K562 (cell line): ENCODE results near the gene WDR64. TPM values are rescaled to one million over a fixed set of nuclear protein-coding genes. Genes with fewer than 3 reads are reported as not detected.

Experiments
- CEBPG ChIP-seq, 3 experiments: fragments of 200-800 bp in 1 of 3; sonication (Bioruptor generic) in 1 of 3; sonication (generic) in 1 of 3; formaldehyde crosslinking in 1 of 3; IDR thresholded peaks in 2 of 3; conservative IDR thresholded peaks in 1 of 3; 2 replicates each; pipeline versions ENCODE4 v1.6.1 to v1.8.0; 2016 to 2022; ENCODE audit warnings: missing compliant biosample characterization in 2 of 3, missing genetic modification characterization in 2 of 3, mild to moderate bottlenecking in 1 of 3, missing genetic modification reagents in 1 of 3
- E2F8 ChIP-seq: fragments of 450-650 bp; IDR thresholded peaks from 2 replicates; pipeline ENCODE4 v1.7.1; 2018; ENCODE audit warnings: mild to moderate bottlenecking, low read depth; ENCODE audit not compliant: partially characterized antibody
- FOXA1 ChIP-seq: fragments of 450-650 bp; IDR thresholded peaks from 2 replicates; pipeline ENCODE4 v1.6.1; 2016; ENCODE audit warnings: mild to moderate bottlenecking, borderline replicate concordance
- FOXA3 ChIP-seq, 2 experiments: fragments of 450-650 bp in 1 of 2; sonication (generic) in 1 of 2; formaldehyde crosslinking; IDR thresholded peaks in 1 of 2; conservative IDR thresholded peaks in 1 of 2; 2 replicates each; pipeline versions ENCODE4 v1.4.0 to v1.8.0; 2020 to 2022; ENCODE audit warnings: mild to moderate bottlenecking in 2 of 2, missing genetic modification reagents in 1 of 2
- GATAD2B ChIP-seq: fragments of 450-650 bp; IDR thresholded peaks from 2 replicates; pipeline ENCODE4 v1.6.1; 2017; ENCODE audit warnings: mild to moderate bottlenecking, borderline replicate concordance
- KDM2B ChIP-seq: fragments of 250-450 bp; sonication (Bioruptor Pico); IDR thresholded peaks from 2 replicates; pipeline ENCODE4 v1.8.0; 2021; ENCODE audit warnings: mild to moderate bottlenecking, moderate library complexity
- MYBL2 ChIP-seq, 2 experiments: fragments of 450-650 bp in 1 of 2; sonication (generic) in 1 of 2; formaldehyde crosslinking in 1 of 2; IDR thresholded peaks; 2 replicates each; pipeline versions ENCODE4 v1.6.1 to v1.8.1; 2017 to 2022; ENCODE audit warnings: borderline replicate concordance in 1 of 2, inconsistent platforms in 1 of 2, low read depth in 1 of 2, mild to moderate bottlenecking in 1 of 2, missing genetic modification reagents in 1 of 2, moderate library complexity in 1 of 2
- NCOA6 ChIP-seq: fragments of 450-650 bp; IDR thresholded peaks from 2 replicates; pipeline ENCODE4 v1.6.1; 2017; ENCODE audit warnings: mild to moderate bottlenecking
- RB1 ChIP-seq: fragments of 450-650 bp; IDR thresholded peaks from 2 replicates; pipeline ENCODE4 v1.6.1; 2017; ENCODE audit warnings: low read depth, mild to moderate bottlenecking
- ZBTB33 ChIP-seq: sonication (generic); formaldehyde crosslinking; IDR thresholded peaks from 2 replicates; pipeline ENCODE4 v1.8.1; 2023; ENCODE audit warnings: mild to moderate bottlenecking, missing genetic modification reagents
- ZNF133 ChIP-seq: fragments of 250-450 bp; sonication (Bioruptor Pico); IDR thresholded peaks from 2 replicates; pipeline ENCODE4 v1.4.0; 2020; ENCODE audit warnings: mild to moderate bottlenecking
- polyA plus RNA-seq, 8 experiments: library from polyadenylated mRNA; depleted of rRNA in 4 of 8; stranded (reverse) in 5 of 8; unstranded in 3 of 8; fragments of >200 nt; fragmentation: Nextera tagmentation in 2 of 8; fragmentation: Illumina TruSeq in 1 of 8; extraction: Ambion mirVana in 2 of 8; extraction: Trizol in 1 of 8; gene quantifications; 2 replicates each; pipeline versions ENCODE4 v1.2.1 to v1.2.3, GENCODE V29; 2011 to 2014; ENCODE audit warnings: inconsistent platforms in 1 of 8, missing spikeins in 1 of 8
- total RNA-seq, 7 experiments: library from RNA; depleted of rRNA in 6 of 7; stranded (reverse); fragments of >200 nt in 6 of 7; fragmentation: Illumina TruSeq in 2 of 7; extraction: Trizol in 2 of 7; gene quantifications; 2 replicates each; pipeline versions ENCODE4 v1.2.1 to v1.2.3, GENCODE V29; 2011 to 2021; ENCODE audit warnings: low replicate concordance in 1 of 7
- TF ChIP-seq, protein P1 (sequence below): fragments of 450-650 bp; formaldehyde crosslinking; IDR thresholded peaks from 2 replicates; pipeline ENCODE4 v1.4.0; 2022; ENCODE audit warnings: mild to moderate bottlenecking, moderate library complexity
- TF ChIP-seq, protein P2 (sequence below): sonication (generic); formaldehyde crosslinking; IDR thresholded peaks from 2 replicates; pipeline ENCODE4 v1.8.0; 2022; ENCODE audit warnings: missing genetic modification reagents, mild to moderate bottlenecking, borderline replicate concordance

The WDR64 gene
- total and polyA plus RNA-seq, 9 of the 15 experiments (the other 6 are each of a cell fraction or from before 2014, with no cell fraction given) = 0.06 to 0.29 (median 0.19) TPM; not detected in 5

DNA sequence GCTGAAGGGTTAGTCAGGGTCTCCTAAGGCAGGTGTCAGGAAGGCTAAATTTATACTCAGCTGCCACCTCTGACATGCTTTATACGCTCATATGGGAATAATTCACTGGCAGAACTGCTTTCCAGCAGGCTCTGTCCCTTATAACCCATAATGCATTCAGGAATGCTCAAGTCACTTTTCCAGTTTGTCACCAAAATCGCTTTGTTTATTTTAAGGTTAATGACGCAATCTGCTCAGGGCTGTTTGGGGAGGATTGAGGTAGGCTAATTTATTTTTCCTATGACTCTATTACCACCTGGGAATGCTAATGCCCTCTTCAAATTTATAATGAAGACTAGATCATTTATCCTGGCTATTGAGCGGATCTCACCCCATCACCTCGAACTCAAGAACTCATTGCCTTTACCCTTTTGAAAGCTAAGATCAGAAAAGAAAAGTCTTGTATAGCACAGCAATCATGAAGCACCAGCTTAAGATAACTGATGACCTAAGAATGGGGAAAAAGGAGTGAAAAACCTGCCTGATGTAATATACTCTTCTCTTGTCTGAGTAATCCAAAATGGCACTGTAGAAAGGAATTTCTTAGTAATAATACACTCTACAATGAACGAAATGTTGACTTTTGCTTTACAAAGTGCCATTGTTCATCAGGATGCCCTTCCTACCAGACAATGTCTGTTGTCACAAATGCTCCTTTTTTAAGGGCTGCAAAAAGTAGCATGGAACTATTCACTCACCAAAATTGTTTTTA lies 98.0 kb downstream of the WDR64 start (continued):
- TF ChIP-seq E2F8 (no peak), ZNF133 (CRISPR knock-in tag) (no peak), KDM2B (CRISPR knock-in tag) (no peak), FOXA1 (no peak), CEBPG (CRISPR knock-in tag; IDR thresholded peaks at IDR 0.05) (peak; percentile 44), CEBPG (tag; conservative IDR thresholded peaks at IDR 0.05 in 1 of 2, IDR thresholded peaks at IDR 0.05 in 1 of 2) (peak; percentile 5 to 75; a peak in 2 of 4 replicates), NCOA6 (no peak), ZBTB33 (no peak), RB1 (no peak), MYBL2 (IDR thresholded peaks at IDR 0.05; ENCODE audit: low read depth) (no peak), MYBL2 (CRISPR knock-in tag; IDR thresholded peaks at IDR 0.05; ENCODE audit: borderline replicate concordance) (no peak), GATAD2B (no peak), FOXA3 (CRISPR knock-in tag; conservative IDR thresholded peaks at IDR 0.05 in 1 of 2, IDR thresholded peaks at IDR 0.05 in 1 of 2) (no peak)
- TF ChIP-seq, protein P1, sequence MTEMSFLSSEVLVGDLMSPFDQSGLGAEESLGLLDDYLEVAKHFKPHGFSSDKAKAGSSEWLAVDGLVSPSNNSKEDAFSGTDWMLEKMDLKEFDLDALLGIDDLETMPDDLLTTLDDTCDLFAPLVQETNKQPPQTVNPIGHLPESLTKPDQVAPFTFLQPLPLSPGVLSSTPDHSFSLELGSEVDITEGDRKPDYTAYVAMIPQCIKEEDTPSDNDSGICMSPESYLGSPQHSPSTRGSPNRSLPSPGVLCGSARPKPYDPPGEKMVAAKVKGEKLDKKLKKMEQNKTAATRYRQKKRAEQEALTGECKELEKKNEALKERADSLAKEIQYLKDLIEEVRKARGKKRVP = no peak
- TF ChIP-seq, protein P2, sequence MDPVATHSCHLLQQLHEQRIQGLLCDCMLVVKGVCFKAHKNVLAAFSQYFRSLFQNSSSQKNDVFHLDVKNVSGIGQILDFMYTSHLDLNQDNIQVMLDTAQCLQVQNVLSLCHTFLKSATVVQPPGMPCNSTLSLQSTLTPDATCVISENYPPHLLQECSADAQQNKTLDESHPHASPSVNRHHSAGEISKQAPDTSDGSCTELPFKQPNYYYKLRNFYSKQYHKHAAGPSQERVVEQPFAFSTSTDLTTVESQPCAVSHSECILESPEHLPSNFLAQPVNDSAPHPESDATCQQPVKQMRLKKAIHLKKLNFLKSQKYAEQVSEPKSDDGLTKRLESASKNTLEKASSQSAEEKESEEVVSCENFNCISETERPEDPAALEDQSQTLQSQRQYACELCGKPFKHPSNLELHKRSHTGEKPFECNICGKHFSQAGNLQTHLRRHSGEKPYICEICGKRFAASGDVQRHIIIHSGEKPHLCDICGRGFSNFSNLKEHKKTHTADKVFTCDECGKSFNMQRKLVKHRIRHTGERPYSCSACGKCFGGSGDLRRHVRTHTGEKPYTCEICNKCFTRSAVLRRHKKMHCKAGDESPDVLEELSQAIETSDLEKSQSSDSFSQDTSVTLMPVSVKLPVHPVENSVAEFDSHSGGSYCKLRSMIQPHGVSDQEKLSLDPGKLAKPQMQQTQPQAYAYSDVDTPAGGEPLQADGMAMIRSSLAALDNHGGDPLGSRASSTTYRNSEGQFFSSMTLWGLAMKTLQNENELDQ (CRISPR knock-in tag) = no peak
